ENCODE results near the gene SIRT1. TPM values are rescaled to one million over a fixed set of nuclear protein-coding genes. Genes with fewer than 3 reads are reported as not detected.
A peak's percentile ranks its signal among the peaks of the same experiment; 100 is the strongest.

The SIRT1 gene
- total RNA-seq, 2 donors from 2014 or later: 30.2 to 36.7 TPM

DNA sequence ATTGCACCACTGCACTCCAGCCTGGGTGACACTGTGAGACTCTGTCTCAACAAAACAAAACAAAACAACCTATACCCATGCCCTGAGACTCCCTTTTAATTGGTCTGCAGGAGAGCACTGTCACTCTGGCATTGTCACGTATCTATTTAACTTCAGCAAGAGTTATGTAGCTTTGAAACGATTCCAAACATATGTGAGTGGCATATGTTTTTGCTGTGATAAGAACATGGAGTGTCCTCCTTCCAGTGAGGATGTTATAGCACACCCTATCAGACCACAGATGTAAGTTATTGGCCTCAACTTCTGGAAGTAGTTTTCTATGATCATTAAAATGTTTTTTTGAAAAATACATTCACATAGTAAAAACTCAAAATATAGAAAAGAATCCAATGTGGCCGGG is 30.9 kb upstream of the SIRT1 start:
- H3K9me3 Mint-ChIP-seq: no peaks in the 10 kb centered on the region
- no peaks in the 10 kb centered on the region for H3K27me3 ChIP-seq (ENCODE audit: control insufficient read depth, insufficient read depth, low read length, poor library complexity, severe bottlenecking)
- no peaks in the 10 kb centered on the region for H3K27me3 Mint-ChIP-seq (ENCODE audit: insufficient read depth)
- no peak overlapping the region for H3K4me3 Mint-ChIP-seq
- DNase-seq: no peak
- TF ChIP-seq, protein P1, sequence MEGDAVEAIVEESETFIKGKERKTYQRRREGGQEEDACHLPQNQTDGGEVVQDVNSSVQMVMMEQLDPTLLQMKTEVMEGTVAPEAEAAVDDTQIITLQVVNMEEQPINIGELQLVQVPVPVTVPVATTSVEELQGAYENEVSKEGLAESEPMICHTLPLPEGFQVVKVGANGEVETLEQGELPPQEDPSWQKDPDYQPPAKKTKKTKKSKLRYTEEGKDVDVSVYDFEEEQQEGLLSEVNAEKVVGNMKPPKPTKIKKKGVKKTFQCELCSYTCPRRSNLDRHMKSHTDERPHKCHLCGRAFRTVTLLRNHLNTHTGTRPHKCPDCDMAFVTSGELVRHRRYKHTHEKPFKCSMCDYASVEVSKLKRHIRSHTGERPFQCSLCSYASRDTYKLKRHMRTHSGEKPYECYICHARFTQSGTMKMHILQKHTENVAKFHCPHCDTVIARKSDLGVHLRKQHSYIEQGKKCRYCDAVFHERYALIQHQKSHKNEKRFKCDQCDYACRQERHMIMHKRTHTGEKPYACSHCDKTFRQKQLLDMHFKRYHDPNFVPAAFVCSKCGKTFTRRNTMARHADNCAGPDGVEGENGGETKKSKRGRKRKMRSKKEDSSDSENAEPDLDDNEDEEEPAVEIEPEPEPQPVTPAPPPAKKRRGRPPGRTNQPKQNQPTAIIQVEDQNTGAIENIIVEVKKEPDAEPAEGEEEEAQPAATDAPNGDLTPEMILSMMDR (conservative IDR thresholded peaks at IDR 0.05): no peak
- no peaks in the 10 kb centered on the region for H3K36me3 ChIP-seq (ENCODE audit: control insufficient read depth, insufficient read depth, low read length)
- no peak overlapping the region for H3K9ac ChIP-seq (ENCODE audit: extremely low read depth, low read length, poor library complexity, severe bottlenecking)
- no peak overlapping the region for H3K27ac ChIP-seq (ENCODE audit: low read depth, low read length)
- H3K9me3 ChIP-seq (ENCODE audit: control insufficient read depth, low read length): no peaks in the 10 kb centered on the region
- no peak overlapping the region for H3K4me3 ChIP-seq (ENCODE audit: low read length)
- H3K4me1 ChIP-seq (ENCODE audit: control insufficient read depth, insufficient read depth, low read length): no peaks in the 10 kb centered on the region
- H3K36me3 Mint-ChIP-seq (ENCODE audit: low read depth): no peaks in the 10 kb centered on the region
- no peak overlapping the region for H3K27ac Mint-ChIP-seq
- WGBS, 2 experiments (ENCODE audit: insufficient coverage in 1 of 2, insufficient read length in 1 of 2): 89 to 90% methylated on average over 3 of the region's 3 CpGs
- H3K4me1 Mint-ChIP-seq: no peaks in the 10 kb centered on the region

DNA sequence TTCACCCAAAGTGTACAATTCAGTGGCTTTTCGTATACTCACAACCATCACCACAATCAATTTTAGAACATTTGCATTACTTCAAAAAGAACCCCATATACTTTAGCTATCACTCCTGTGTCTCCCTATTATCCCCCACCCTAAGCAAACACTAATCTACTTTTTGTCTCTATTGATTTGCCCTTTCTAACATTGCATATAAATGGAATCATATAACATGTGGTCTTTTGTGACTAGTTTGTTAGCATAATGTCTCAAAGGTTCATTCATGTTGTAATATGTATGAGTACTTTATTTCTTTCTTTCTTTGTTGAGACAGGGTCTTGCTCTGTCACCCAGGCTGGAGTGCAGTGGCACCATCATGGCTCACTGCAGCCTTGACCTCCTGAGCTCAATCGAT is 25.5 kb upstream of the SIRT1 start:
- Histone ChIP-seq H3K36me3 (ENCODE audit: control insufficient read depth, insufficient read depth, low read length) (no peaks in the 10 kb centered on the region), H3K4me3 (ENCODE audit: low read length) (no peak overlapping the region), H3K27me3 (ENCODE audit: control insufficient read depth, insufficient read depth, low read length, poor library complexity, severe bottlenecking) (no peaks in the 10 kb centered on the region), H3K9ac (ENCODE audit: extremely low read depth, low read length, poor library complexity, severe bottlenecking) (no peak overlapping the region), H3K27ac (ENCODE audit: low read depth, low read length) (no peak overlapping the region), H3K9me3 (ENCODE audit: control insufficient read depth, low read length) (no peaks in the 10 kb centered on the region), H3K4me1 (ENCODE audit: control insufficient read depth, insufficient read depth, low read length) (peaks cover 6% of the 10 kb centered on the region)
- no peak for DNase-seq
- Mint-ChIP-seq H3K9me3 (peaks cover 1% of the 10 kb centered on the region), H3K27me3 (ENCODE audit: insufficient read depth) (no peaks in the 10 kb centered on the region), H3K4me1 (peaks cover 17% of the 10 kb centered on the region), H3K27ac (no peak overlapping the region), H3K4me3 (no peak overlapping the region), H3K36me3 (ENCODE audit: low read depth) (no peaks in the 10 kb centered on the region)
- TF ChIP-seq, protein P1 (conservative IDR thresholded peaks at IDR 0.05): no peak
- WGBS, 2 experiments (ENCODE audit: insufficient coverage in 1 of 2, insufficient read length in 1 of 2): 91 to 100% methylated on average over 1 to 2 of the region's 2 CpGs

DNA sequence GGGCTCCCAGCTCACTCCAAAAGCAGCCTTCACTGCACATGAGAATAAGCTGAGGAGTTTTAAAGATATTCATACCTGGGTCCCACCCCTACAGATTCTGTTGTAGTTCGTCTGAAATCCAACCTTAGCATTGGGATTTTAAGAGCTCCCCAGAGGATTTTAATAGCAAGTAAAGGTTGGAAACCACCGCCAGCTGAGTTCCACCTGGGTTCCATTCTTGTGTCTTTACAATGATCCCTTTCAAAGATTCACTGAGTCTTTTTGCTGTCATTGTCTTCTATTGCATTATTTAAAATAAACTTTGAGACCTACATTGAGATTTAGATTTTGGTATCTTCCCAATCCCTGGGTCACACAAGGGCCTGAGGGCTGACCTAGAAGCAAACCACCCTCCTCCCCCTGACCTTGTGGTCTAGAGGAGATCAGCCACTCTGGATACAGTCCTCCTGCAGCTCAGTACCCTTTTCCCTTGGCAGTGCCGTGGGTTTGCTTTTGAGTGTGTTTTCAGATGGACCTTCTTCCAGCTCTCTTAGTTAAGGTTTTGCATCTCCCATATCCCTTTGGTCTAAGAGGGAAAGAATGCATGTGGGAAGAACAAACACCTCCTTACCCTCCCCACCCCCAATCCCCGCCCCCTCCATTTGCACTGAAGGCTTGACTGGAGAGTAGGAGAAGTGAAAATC is 22.6 kb upstream of the SIRT1 start:
- Mint-ChIP-seq H3K27me3 (ENCODE audit: insufficient read depth) (no peaks in the 10 kb centered on the region), H3K36me3 (ENCODE audit: low read depth) (no peaks in the 10 kb centered on the region), H3K4me1 (peaks cover 17% of the 10 kb centered on the region), H3K27ac (peak overlapping the region; percentile 89), H3K9me3 (peaks cover 1% of the 10 kb centered on the region), H3K4me3 (peak overlapping the region; percentile 34)
- Histone ChIP-seq H3K9ac (ENCODE audit: extremely low read depth, low read length, poor library complexity, severe bottlenecking) (no peak overlapping the region), H3K27me3 (ENCODE audit: control insufficient read depth, insufficient read depth, low read length, poor library complexity, severe bottlenecking) (no peaks in the 10 kb centered on the region), H3K36me3 (ENCODE audit: control insufficient read depth, insufficient read depth, low read length) (no peaks in the 10 kb centered on the region), H3K9me3 (ENCODE audit: control insufficient read depth, low read length) (no peaks in the 10 kb centered on the region), H3K4me1 (ENCODE audit: control insufficient read depth, insufficient read depth, low read length) (peaks cover 6% of the 10 kb centered on the region), H3K27ac (ENCODE audit: low read depth, low read length) (no peak overlapping the region), H3K4me3 (ENCODE audit: low read length) (no peak overlapping the region)
- DNase-seq: peak; percentile 86
- TF ChIP-seq, protein P1 (conservative IDR thresholded peaks at IDR 0.05): no peak
- 44 to 69% methylated on average over 2 to 3 of the region's 4 CpGs for WGBS, 2 experiments (ENCODE audit: insufficient coverage in 1 of 2, insufficient read length in 1 of 2)

Data from endodermal cell (in vitro differentiated cells).